Neuronal stem cell (in vitro differentiated cells): Measurements from ENCODE around the gene POU3F3.

Experiments
- DNase-seq: peaks from one replicate; pipeline ENCODE4 v3.0.0-alpha.2; 2013; ENCODE audit warnings: low spot score
- H2AFZ ChIP-seq: one replicate; pipeline ENCODE4 v1.6.1; 2013; ENCODE audit warnings: mild to moderate bottlenecking, low read length, inconsistent platforms
- H2AK5ac ChIP-seq: 2 replicates; pipeline ENCODE4 v1.6.1; 2013; ENCODE audit warnings: low read depth, mild to moderate bottlenecking, inconsistent platforms, low read length, moderate library complexity, mixed read lengths
- H2BK120ac ChIP-seq: 2 replicates; pipeline ENCODE4 v1.6.1; 2013; ENCODE audit warnings: low read depth, mild to moderate bottlenecking, inconsistent platforms, low read length, moderate library complexity, mixed read lengths
- H2BK12ac ChIP-seq: one replicate; pipeline ENCODE4 v1.6.1; 2013; ENCODE audit warnings: low read length, inconsistent platforms
- H2BK15ac ChIP-seq: 2 replicates; pipeline ENCODE4 v1.6.1; 2013; ENCODE audit warnings: mild to moderate bottlenecking, low read length, inconsistent platforms, mixed read lengths
- H2BK5ac ChIP-seq: one replicate; pipeline ENCODE4 v1.6.1; 2013; ENCODE audit warnings: inconsistent platforms, mild to moderate bottlenecking, low read length, moderate library complexity
- H3K14ac ChIP-seq: one replicate; pipeline ENCODE4 v1.6.1; 2013; ENCODE audit warnings: low read length, inconsistent platforms
- H3K18ac ChIP-seq: 2 replicates; pipeline ENCODE4 v1.6.1; 2013; ENCODE audit warnings: low read length, inconsistent platforms
- H3K23ac ChIP-seq: 2 replicates; pipeline ENCODE4 v1.6.1; 2013; ENCODE audit warnings: low read depth, mild to moderate bottlenecking, mixed read lengths, low read length, inconsistent platforms; ENCODE audit not compliant: poor library complexity
- H3K27ac ChIP-seq: replicated peaks from 3 replicates; pipeline ENCODE4 v1.5.1; 2013; ENCODE audit warnings: low read length, inconsistent platforms
- H3K27me3 ChIP-seq, 3 experiments: 2 replicates each; pipeline ENCODE4 v1.6.1; 2013; ENCODE audit warnings: low read length in 3 of 3, mild to moderate bottlenecking in 2 of 3, inconsistent platforms in 1 of 3, low read depth in 1 of 3, mixed read lengths in 1 of 3, moderate library complexity in 1 of 3; ENCODE audit not compliant: control insufficient read depth in 3 of 3, insufficient read depth in 3 of 3
- H3K36me3 ChIP-seq, 2 donors: replicated peaks in 1 of 2; 2 replicates each; pipeline ENCODE4 v1.6.1; 2013; ENCODE audit warnings: low read length in 2 of 2; ENCODE audit not compliant: control insufficient read depth in 2 of 2, insufficient read depth in 2 of 2
- H3K4ac ChIP-seq: 2 replicates; pipeline ENCODE4 v1.6.1; 2013; ENCODE audit warnings: inconsistent platforms, mild to moderate bottlenecking, low read length, moderate library complexity
- H3K4me1 ChIP-seq, 2 donors: 1 replicate in 1 of 2; 2 replicates in 1 of 2; pipeline ENCODE4 v1.6.1; 2013; ENCODE audit warnings: low read length in 2 of 2, low read depth in 1 of 2; ENCODE audit not compliant: control insufficient read depth in 2 of 2, insufficient read depth in 1 of 2
- H3K4me2 ChIP-seq: one replicate; pipeline ENCODE4 v1.6.1; 2013; ENCODE audit warnings: mild to moderate bottlenecking, low read length, inconsistent platforms; ENCODE audit not compliant: insufficient read depth, poor library complexity, severe bottlenecking
- H3K4me3 ChIP-seq, 2 donors: 2 replicates each; pipeline ENCODE4 v1.5.1; 2013; ENCODE audit warnings: low read length in 2 of 2, mild to moderate bottlenecking in 2 of 2, inconsistent platforms in 1 of 2, moderate library complexity in 1 of 2
- H3K79me1 ChIP-seq: one replicate; pipeline ENCODE4 v1.6.1; 2013; ENCODE audit warnings: low read depth, mild to moderate bottlenecking, inconsistent platforms, low read length, moderate library complexity
- H3K9ac ChIP-seq: one replicate; pipeline ENCODE4 v1.6.1; 2013; ENCODE audit warnings: mild to moderate bottlenecking, low read depth, low read length, inconsistent platforms; ENCODE audit not compliant: poor library complexity
- H3K9me3 ChIP-seq, 2 donors: replicated peaks in 1 of 2; 2 replicates each; pipeline versions ENCODE3 to v1.6.1; 2013; ENCODE audit warnings: low read length in 2 of 2, mild to moderate bottlenecking in 2 of 2, inconsistent platforms in 1 of 2, low read depth in 1 of 2, mixed read lengths in 1 of 2, moderate library complexity in 1 of 2; ENCODE audit not compliant: control insufficient read depth in 2 of 2, insufficient read depth in 1 of 2
- H4K8ac ChIP-seq: one replicate; pipeline ENCODE4 v1.6.1; 2013; ENCODE audit warnings: low read depth, mild to moderate bottlenecking, inconsistent platforms, low read length, moderate library complexity
- H4K91ac ChIP-seq: one replicate; pipeline ENCODE4 v1.6.1; 2013; ENCODE audit warnings: low read length, low read depth, mild to moderate bottlenecking, inconsistent platforms; ENCODE audit not compliant: poor library complexity
- WGBS, 2 donors: extraction: QIAGEN DNeasy Blood & Tissue Kit; methylation state at CpG; one replicate each; pipeline ENCODE4 v1.1.7; 2013; ENCODE audit warnings: missing lambda C conversion rate in 2 of 2, mixed read lengths in 1 of 2; ENCODE audit not compliant: insufficient read length in 2 of 2, insufficient replicate concordance in 1 of 2; ENCODE audit errors: extremely low coverage in 2 of 2; 5-methylcytosine and 5-hydroxymethylcytosine counted together

POU3F3 gene

GRCh38 chr2:104861351-104862057 is 7.6 kb downstream of the POU3F3 start:
- H3K79me1 ChIP-seq = no peaks in the 10 kb centered on the region
- no peak overlapping the region for H4K8ac ChIP-seq
- no peak overlapping the region for H3K14ac ChIP-seq
- H3K4me1 ChIP-seq = peaks cover 8 to 18% of the 10 kb centered on the region in 2 donors
- H3K4ac ChIP-seq = no peak overlapping the region
- H2BK5ac ChIP-seq = no peak overlapping the region
- peak overlapping the region; percentile 52 for H3K18ac ChIP-seq
- H3K4me2 ChIP-seq = peak overlapping the region; percentile 72
- no peak overlapping the region for H3K27ac ChIP-seq
- no CpG with 5 or more reads among the region's 11 CpGs for WGBS, 2 donors
- no peak overlapping the region for H2AFZ ChIP-seq
- H2BK120ac ChIP-seq = no peak overlapping the region
- peaks cover 0 to 87% (median 36%) of the 10 kb centered on the region in 3 experiments for H3K27me3 ChIP-seq
- no peak overlapping the region for H3K9ac ChIP-seq
- H2BK12ac ChIP-seq = no peak overlapping the region
- no peak overlapping the region for H3K23ac ChIP-seq
- H3K9me3 ChIP-seq = no peaks in the 10 kb centered on the region
- H3K4me3 ChIP-seq = peak overlapping the region; percentile 45 to 76
- no peak overlapping the region for H2BK15ac ChIP-seq
- no peak overlapping the region for H2AK5ac ChIP-seq
- H3K36me3 ChIP-seq = peaks cover 0 to 73% of the 10 kb centered on the region in 2 donors
- H4K91ac ChIP-seq = no peak overlapping the region
- DNase-seq = no peak

GRCh38 chr2:104862058-104862941 is 8.4 kb downstream of the POU3F3 start:
- H3K27me3 ChIP-seq = peaks cover 0 to 88% (median 34%) of the 10 kb centered on the region in 3 experiments
- no peak overlapping the region for H4K91ac ChIP-seq
- H3K9me3 ChIP-seq = no peaks in the 10 kb centered on the region
- H2AFZ ChIP-seq = no peak overlapping the region
- H3K27ac ChIP-seq = no peak overlapping the region
- H3K4ac ChIP-seq = no peak overlapping the region
- H3K18ac ChIP-seq = peak overlapping the region; percentile 84
- H3K4me3 ChIP-seq = peak overlapping the region; percentile 45 to 76
- H2BK120ac ChIP-seq = no peak overlapping the region
- H3K4me2 ChIP-seq = peak overlapping the region; percentile 72
- no peak overlapping the region for H2BK15ac ChIP-seq
- H3K23ac ChIP-seq = no peak overlapping the region
- no CpG with 5 or more reads among the region's 60 CpGs for WGBS, 2 donors
- no peak overlapping the region for H2BK12ac ChIP-seq
- H3K36me3 ChIP-seq = peaks cover 0 to 71% of the 10 kb centered on the region in 2 donors
- no peak overlapping the region for H3K14ac ChIP-seq
- no peak overlapping the region for H4K8ac ChIP-seq
- H2AK5ac ChIP-seq = no peak overlapping the region
- H3K79me1 ChIP-seq = no peaks in the 10 kb centered on the region
- no peak for DNase-seq
- peaks cover 11 to 18% of the 10 kb centered on the region in 2 donors for H3K4me1 ChIP-seq
- peak overlapping the region; percentile 85 for H3K9ac ChIP-seq
- H2BK5ac ChIP-seq = no peak overlapping the region

GRCh38 chr2:104863146-104863467 is 9.2 kb downstream of the POU3F3 start:
- Histone ChIP-seq H3K4me1 (peaks cover 12 to 18% of the 10 kb centered on the region in 2 donors), H2BK120ac (no peak overlapping the region), H2AFZ (no peak overlapping the region), H2BK5ac (peak overlapping the region; percentile 14), H3K79me1 (no peaks in the 10 kb centered on the region), H2BK12ac (no peak overlapping the region), H3K23ac (no peak overlapping the region), H3K4me2 (no peak overlapping the region), H3K9ac (no peak overlapping the region), H3K18ac (no peak overlapping the region), H3K36me3 (peaks cover 0 to 66% of the 10 kb centered on the region in 2 donors), H3K9me3 (no peaks in the 10 kb centered on the region), H4K91ac (no peak overlapping the region), H3K27me3 (peaks cover 0 to 89% (median 37%) of the 10 kb centered on the region in 3 experiments), H3K4me3 (peak overlapping the region; percentile 41 to 45), H3K27ac (no peak overlapping the region), H2BK15ac (peak overlapping the region; percentile 23), H3K14ac (no peak overlapping the region), H2AK5ac (no peak overlapping the region), H4K8ac (no peak overlapping the region), H3K4ac (no peak overlapping the region)
- no peak for DNase-seq
- WGBS, 2 donors = no CpG with 5 or more reads among the region's 8 CpGs
